ENCODE data around the gene LEKR1.
"Not testable (repeated sequence)": the region's sequence is repeated elsewhere in the genome, so short reads cannot be mapped to it uniquely, and the experiment has no call there.

The LEKR1 gene

GRCh38 chr3:156838035-156838434 lies 11.9 kb downstream of the LEKR1 start:
- DNase-seq (ENCODE audit: low read depth), result no peak

GRCh38 chr3:156840826-156841689 lies 14.9 kb downstream of the LEKR1 start:
- no peak for DNase-seq (ENCODE audit: low read depth)

GRCh38 chr3:156843071-156843808 lies 17.1 kb downstream of the LEKR1 start:
- DNase-seq (ENCODE audit: low read depth), result no peak

DNA sequence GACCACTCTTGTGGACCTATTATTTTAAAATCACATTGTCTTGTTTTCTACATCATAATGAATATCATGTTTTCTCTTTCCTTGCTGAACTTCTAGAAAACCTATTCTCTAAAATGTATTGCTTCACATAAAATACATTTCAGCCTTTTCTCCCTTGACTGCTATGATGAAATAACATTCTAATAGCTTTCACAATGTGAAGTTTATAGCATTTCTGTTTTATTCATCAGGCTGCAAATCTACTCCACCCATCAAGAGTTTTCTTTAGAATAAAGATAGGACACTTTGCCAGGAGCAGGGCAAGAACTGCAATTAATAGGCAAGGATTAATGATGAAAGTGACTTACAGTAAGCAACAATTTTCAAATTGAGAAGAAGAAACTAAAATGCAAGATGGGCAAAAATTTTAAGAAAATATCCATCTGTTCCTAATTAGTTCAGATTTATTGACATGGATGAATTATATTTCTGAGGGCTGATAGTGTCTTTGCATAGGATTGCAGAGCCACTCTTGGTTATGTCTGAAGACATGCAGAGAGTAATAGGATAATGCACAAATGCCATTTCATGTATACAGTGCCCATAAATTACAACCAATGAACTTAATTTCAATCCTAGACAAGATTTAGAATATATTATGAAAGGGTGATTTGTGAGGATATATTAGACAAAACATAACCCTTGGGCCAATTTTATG lies 21.7 kb downstream of the LEKR1 start:
- no peak for DNase-seq (ENCODE audit: low read depth)

DNA sequence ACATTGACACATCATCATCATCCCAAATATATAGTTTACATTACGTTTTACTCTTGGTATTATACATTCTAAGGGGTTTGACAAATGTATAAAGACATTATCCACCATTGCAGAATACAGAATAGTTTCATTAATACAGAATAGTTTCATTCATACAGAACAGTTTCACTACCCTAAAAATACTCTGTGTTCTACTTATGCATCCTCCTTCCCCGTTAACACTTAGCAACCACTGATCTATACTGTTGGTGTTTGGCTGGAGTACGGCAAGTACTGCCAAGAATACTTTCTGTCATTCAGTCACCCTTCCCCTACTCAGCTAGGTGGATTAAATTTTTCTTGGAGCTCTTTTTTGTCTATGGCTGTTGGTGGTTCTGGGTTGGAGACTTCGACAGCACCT lies 33.4 kb downstream of the LEKR1 start:
- no peak for DNase-seq (ENCODE audit: low read depth)

GRCh38 chr3:156860873-156861272 lies 34.7 kb downstream of the LEKR1 start:
- DNase-seq (ENCODE audit: low read depth), result no peak

GRCh38 chr3:156862338-156862737 lies 36.2 kb downstream of the LEKR1 start:
- no peak for DNase-seq (ENCODE audit: low read depth)

DNA sequence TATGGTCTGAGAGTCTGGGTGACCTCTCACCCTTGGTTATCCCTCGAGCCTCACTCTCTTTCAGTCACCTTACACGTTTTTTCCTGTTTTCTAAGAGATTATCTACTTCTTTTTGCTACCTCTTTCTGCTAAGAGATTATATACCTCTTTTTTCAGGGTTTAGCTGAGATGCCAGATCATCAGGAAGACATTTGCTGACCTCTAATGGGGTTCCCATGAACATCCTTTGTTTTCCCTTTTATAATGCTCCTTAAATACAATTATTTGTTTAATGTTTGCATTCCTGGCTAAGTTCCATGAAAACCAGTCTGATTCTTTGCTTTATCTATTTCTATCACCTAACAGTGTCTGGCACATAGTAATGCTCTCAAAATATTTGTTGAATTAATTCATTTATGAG lies 39.6 kb downstream of the LEKR1 start:
- DNase-seq (ENCODE audit: low read depth), result no peak

DNA sequence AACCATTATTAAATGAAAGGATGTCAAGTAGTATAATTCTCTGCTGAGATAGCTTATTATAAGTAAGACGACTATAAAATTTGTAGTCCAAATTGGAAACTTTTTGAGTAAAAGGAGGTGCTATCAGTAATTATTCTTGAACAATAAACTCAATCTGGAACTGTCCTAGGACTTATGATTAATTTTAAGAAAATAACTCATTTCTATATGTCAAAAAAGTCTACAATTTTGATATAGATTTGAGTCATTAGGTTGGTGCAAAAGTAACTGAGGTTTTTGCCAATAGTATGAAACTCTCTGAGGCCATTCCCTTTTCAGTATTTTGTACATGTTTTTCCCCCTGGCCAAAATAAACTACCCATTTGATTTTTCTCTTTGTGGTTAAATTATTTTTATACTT lies 41.0 kb downstream of the LEKR1 start:
- DNase-seq (ENCODE audit: low read depth), result no peak

GRCh38 chr3:156867920-156868319 lies 41.8 kb downstream of the LEKR1 start:
- DNase-seq (ENCODE audit: low read depth), result no peak

- DNase-seq (ENCODE audit: low read depth), result no peak
Observed at GRCh38 chr3:156873906-156874305, 47.8 kb downstream of the LEKR1 start.

DNA sequence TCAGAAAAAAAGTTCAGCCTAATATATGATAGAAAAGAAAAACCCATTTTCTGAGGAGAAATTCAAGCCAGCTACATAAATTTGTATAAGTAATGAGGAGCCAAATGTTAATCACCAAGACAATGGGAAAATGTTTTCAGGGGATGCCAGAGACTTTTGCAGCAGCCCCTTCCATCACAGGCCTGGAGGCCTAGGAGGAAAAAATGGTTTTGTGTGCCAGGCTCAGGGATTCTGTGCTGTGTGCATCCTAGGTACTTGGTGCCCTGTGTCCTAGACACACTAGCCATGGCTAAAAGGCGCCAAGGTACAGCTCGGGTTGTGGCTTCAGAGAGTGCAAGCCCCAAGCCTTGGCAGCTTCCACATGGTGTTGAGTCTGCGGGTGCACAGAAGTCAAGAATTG lies 53.3 kb downstream of the LEKR1 start:
- DNase-seq (ENCODE audit: low read depth), result not testable (repeated sequence)

DNA sequence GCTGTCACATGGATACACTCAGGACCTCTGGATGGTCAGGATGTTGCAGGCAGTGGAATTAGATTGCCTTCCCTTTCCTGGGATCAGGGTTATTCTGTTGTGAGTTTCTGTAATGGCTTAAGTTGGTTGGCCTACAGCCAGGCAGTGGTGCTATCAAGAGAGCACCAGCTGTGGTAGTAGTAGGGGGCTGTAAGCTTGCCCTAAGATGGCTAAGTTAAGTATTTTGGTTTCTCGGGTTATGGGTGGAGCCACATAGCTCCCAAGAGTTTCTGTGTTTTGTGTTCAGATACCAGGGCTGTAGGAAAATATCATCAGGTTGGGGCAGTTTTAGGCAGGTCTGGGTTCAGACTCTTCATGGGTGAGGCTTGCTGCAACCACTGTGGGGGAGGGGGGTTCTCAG lies 59.6 kb downstream of the LEKR1 start:
- no peak for DNase-seq (ENCODE audit: low read depth)

DNA sequence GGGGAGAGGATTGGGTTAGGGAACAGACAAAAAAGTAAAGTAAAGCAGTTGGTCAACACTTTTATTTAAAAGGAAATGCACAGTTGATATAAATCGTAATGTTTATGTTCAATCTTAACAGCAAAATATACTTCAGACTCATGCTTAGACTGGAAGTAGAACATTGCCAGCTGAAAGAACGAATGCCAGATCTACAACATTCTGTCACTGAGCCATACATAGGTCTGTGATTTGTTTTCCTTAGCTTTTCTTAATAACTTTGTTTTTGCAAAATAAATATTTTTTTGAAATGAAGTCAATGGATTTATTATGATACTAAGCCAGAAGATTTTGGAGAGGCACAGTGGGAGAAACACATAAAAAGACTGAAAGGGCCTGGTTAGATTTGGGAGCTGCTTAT lies 62.0 kb downstream of the LEKR1 start:
- no peak for DNase-seq (ENCODE audit: low read depth)

- DNase-seq (ENCODE audit: low read depth), result no peak
Observed at GRCh38 chr3:156888576-156888975, 62.4 kb downstream of the LEKR1 start.

- no peak for DNase-seq (ENCODE audit: low read depth)
Observed at GRCh38 chr3:156892701-156893100, 66.5 kb downstream of the LEKR1 start.

- not testable (repeated sequence) for DNase-seq (ENCODE audit: low read depth)
Observed at GRCh38 chr3:156895374-156895773, 69.2 kb downstream of the LEKR1 start.

DNA sequence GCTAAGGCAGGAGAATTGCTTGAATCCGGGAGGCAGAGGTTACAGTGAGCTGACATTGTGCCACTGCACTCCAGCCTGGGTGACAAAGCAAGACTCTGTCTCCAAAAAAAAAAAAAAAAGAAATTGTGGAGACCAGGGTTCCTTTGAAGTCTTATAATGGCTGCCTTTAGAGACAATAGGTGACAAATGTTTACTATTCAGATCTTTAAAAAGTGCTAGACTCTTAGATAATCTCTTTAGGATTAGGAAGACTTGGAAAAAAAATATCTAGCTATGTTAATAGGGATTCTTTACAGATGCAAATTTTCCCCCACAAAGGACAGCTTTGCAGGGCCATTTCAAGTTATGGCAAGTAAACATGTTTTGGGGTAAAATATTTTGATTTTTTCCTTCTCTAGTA lies 71.7 kb downstream of the LEKR1 start:
- not testable (repeated sequence) for DNase-seq (ENCODE audit: low read depth)

GRCh38 chr3:156898296-156898880 lies 72.2 kb downstream of the LEKR1 start:
- no peak for DNase-seq (ENCODE audit: low read depth)

DNA sequence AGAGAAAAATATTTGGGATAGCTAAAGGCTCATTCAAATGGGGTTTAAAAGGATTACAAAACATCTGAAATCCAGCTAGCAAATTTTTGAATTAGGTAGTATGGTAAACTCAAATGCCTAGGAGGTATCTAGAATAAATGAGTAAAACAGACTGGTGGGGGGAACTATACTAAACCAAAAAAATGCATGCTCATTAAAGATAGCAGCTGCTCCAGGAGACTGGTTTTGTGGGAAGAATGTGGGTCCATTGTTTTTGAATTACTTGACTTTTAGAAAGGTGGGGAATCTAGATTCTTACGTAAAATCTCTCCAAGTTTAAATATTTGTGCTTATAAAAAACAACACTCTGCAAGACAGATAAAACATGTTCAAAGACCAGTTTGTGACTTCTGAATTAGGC lies 73.8 kb downstream of the LEKR1 start:
- no peak for DNase-seq (ENCODE audit: low read depth)

DNA sequence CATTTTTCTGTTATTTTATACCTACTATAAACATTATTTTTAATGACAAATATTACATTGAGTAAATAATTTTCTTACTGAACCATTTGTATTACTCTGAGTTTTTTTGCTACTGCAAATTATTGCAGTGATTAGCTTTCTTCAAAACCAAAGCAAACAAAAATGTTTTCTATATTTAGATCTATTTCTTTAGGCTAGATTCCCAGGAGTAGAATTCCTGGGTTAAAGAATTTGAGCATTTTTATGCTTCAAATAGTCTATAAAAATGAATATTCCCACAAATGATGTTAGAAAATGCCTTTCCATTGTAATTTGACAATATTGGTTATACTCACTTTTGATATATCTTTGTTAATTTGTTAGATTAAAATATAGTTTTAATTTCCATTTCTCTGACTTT lies 76.8 kb downstream of the LEKR1 start:
- DNase-seq (ENCODE audit: low read depth), result no peak

DNA sequence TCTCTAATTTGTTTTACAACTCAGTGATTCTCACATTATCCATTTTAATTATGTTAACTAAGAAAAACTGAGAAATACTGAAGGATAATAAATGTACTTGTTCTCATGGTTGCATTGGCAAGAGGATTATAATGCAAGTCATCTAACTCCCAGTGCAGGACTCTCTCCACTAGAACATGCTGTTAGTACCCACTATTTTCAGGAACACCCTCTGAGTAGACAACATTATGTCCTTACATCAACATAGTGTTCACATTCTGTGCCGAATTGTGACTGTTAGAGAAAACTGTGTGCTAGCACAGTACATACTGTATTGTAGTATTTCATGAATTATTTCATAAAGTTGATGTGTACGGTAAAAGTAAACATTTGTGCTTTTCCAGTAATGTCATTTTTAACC lies 80.1 kb downstream of the LEKR1 start:
- DNase-seq (ENCODE audit: low read depth), result no peak

All from stimulated activated CD8-positive, alpha-beta memory T cell treated with anti-CD3 and anti-CD28 coated beads, Interleukin-12 subunit alpha, Interleukin-12 subunit beta, amount 100 ng/mL, for 4 hours (primary cell).